ENCODE data around the gene PTCSC3.
"Not testable (repeated sequence)": the region's sequence is repeated elsewhere in the genome, so short reads cannot be mapped to it uniquely, and the experiment has no call there.

PTCSC3 gene

DNA sequence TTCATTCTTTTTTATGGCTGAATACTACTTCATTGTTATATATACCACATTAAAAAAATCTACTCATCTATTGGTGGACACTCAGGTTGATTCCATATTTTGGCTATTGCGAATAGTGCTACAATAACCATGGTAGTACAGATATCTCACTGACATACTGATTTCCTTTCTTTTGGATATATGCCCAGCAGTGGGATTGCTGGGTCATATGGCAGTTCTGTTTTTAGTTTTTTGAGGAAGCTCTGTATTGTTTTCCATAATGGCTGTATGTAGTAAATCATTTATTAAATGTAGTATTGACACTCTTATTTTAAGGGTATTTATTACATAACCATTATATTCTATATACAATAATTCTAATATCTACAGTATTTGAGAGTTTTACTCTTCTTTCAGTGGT is 43.7 kb downstream of the PTCSC3 start:
- TF ChIP-seq, protein P1, sequence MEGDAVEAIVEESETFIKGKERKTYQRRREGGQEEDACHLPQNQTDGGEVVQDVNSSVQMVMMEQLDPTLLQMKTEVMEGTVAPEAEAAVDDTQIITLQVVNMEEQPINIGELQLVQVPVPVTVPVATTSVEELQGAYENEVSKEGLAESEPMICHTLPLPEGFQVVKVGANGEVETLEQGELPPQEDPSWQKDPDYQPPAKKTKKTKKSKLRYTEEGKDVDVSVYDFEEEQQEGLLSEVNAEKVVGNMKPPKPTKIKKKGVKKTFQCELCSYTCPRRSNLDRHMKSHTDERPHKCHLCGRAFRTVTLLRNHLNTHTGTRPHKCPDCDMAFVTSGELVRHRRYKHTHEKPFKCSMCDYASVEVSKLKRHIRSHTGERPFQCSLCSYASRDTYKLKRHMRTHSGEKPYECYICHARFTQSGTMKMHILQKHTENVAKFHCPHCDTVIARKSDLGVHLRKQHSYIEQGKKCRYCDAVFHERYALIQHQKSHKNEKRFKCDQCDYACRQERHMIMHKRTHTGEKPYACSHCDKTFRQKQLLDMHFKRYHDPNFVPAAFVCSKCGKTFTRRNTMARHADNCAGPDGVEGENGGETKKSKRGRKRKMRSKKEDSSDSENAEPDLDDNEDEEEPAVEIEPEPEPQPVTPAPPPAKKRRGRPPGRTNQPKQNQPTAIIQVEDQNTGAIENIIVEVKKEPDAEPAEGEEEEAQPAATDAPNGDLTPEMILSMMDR (conservative IDR thresholded peaks at IDR 0.05; ENCODE audit: low read depth), result no peak
- ChIA-PET POLR2A (ENCODE audit: low non-redundant PET) (no interaction called here), CTCF (interaction anchor here (0.6 kb wide), 1 partner anchor 26 kb away, joined by 3 read pairs; no protein-coding TSS in a partner anchor)
- H3K27ac ChIP-seq, result no peak overlapping the region
- no peak for DNase-seq (ENCODE audit: low spot score)

DNA sequence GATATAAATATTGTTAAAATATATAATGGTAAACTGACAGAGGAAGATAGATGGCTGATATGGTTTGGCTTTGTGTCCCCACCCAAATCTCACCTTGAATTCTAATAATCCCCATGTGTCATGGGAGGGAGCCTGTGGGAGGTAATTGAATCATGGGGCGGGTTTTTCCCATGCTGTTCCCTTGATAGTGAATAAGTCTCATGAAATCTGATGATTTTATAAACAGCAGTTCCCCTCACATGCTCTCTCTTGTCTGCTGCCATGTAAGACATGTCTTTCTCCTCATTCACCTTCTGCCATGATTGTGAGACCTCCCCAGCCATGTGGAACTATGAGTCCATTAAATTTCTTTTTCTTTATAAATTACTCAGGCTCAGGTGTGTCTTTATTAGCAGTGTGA is 46.3 kb downstream of the PTCSC3 start:
- TF ChIP-seq, protein P1 (conservative IDR thresholded peaks at IDR 0.05; ENCODE audit: low read depth), result no peak
- DNase-seq (ENCODE audit: low spot score), result no peak
- POLR2A ChIA-PET (ENCODE audit: low non-redundant PET), result no interaction called here
- H3K27ac ChIP-seq, result no peak overlapping the region
- CTCF ChIA-PET, result no interaction called here

DNA sequence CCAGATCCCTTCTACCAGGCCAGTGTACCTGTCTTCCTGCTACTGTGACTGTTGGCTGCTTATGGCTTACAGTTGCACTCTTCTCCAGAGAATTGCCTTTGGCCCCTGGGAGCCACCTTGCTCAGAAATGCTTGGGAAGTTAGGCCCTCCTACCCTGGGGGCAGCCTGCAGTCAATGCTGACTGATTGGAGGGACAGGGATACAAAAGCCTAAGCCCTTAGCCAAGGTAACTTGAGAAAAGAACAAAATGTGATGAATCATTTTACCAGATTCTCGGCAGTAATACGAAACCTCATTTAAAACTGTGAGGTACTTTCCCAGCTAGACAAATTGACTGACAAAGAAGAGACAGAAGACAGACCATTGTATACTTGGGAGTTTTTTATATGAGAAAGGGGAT is 47.3 kb downstream of the PTCSC3 start:
- DNase-seq (ENCODE audit: low spot score), result peak; percentile 37
- no peak overlapping the region for H3K27ac ChIP-seq
- CTCF ChIA-PET, result interaction anchor here (0.6 kb wide), 1 partner anchor 534 kb away, joined by 3 read pairs; no protein-coding TSS in a partner anchor
- TF ChIP-seq, protein P1 (conservative IDR thresholded peaks at IDR 0.05; ENCODE audit: low read depth), result no peak
- POLR2A ChIA-PET (ENCODE audit: low non-redundant PET), result no interaction called here

DNA sequence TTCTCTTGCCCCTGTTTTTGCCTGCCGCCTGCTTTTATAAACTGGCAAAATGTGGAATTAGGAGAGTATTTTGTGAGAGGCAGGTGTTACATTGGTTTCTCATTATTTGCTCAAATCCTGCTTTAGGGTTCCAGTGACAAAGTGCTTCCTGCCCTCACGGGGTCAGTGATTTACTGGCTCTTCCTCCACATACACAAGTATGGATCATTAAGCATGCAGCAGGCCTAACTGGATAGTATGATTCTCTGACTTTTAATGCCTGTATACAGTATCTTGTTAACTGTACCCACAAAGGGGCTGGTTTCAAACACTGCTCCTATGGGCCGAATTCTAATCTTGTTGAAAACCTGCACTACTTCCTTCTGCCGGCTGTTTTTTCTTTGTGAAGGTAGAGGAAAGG is 63.2 kb downstream of the PTCSC3 start:
- ChIA-PET POLR2A (ENCODE audit: low non-redundant PET) (no interaction called here), CTCF (no interaction called here)
- no peak overlapping the region for H3K27ac ChIP-seq
- TF ChIP-seq, protein P1 (conservative IDR thresholded peaks at IDR 0.05; ENCODE audit: low read depth), result no peak
- no peak for DNase-seq (ENCODE audit: low spot score)

DNA sequence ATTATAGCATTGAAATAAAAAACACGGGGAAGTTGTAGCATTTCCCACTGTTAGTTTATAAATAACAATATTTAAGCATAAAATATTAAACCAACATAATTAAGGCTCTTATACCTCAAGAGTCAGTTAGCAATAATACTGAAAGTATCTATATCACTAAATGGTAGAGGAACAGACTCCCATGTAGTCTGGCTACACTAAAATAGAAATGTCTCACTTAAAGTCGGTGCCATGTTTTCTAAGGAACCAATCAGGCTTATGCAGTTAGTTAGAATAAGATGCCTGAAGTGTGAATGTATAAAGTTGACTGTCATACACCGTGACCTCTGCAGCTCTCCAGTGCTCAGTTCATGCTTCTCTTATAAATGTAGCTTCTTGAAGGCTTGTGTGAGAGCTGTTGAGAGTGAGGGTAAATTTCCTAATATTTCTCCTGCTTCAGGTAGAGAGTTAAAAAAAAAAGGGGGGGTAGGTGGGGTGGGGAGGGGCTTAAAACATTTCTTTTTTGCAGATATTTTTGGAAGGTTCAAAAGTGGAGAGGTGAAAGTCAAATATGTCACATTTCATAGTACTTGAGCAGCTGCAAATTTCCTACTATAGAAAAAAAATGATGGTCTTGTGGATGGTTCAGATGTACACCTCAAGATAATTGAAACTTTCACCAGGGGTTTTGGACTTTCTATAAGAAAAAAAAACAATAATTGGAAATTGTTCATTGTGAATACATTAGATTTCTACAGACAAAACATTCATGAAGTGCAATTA is 64.5 kb downstream of the PTCSC3 start:
- ChIA-PET CTCF (interaction anchor here (0.6 kb wide), 1 partner anchor 409 kb away, joined by 3 read pairs; no protein-coding TSS in a partner anchor), POLR2A (ENCODE audit: low non-redundant PET) (no interaction called here)
- no peak for DNase-seq (ENCODE audit: low spot score)
- TF ChIP-seq, protein P1 (conservative IDR thresholded peaks at IDR 0.05; ENCODE audit: low read depth), result no peak
- H3K27ac ChIP-seq, result no peak overlapping the region

DNA sequence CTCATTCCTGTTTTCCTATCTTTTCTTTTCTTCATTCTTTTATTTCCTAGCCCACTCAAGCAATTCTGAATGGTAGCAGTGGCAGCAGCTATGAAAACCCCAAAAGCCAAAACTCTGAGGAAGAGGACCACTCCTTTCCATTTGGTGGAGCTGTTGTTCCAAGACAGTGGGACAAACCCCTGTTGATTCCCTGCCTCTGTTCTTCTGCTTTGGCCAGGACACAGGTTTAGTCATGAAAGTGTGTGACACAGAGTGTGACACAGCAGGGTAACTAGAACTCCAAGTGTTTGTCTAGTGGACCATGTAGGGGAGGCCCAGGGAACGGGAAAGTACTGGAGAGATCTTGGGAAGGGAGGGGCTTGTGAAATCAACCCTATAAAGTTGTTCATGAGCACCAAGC is 71.1 kb downstream of the PTCSC3 start:
- no peak overlapping the region for H3K27ac ChIP-seq
- POLR2A ChIA-PET (ENCODE audit: low non-redundant PET), result no interaction called here
- TF ChIP-seq, protein P1 (conservative IDR thresholded peaks at IDR 0.05; ENCODE audit: low read depth), result no peak
- peak; percentile 15 for DNase-seq (ENCODE audit: low spot score)
- CTCF ChIA-PET, result interaction anchor here (0.6 to 0.7 kb wide), 2 partner anchors 11 to 259 kb away, joined by 3 read pairs; no protein-coding TSS in a partner anchor

DNA sequence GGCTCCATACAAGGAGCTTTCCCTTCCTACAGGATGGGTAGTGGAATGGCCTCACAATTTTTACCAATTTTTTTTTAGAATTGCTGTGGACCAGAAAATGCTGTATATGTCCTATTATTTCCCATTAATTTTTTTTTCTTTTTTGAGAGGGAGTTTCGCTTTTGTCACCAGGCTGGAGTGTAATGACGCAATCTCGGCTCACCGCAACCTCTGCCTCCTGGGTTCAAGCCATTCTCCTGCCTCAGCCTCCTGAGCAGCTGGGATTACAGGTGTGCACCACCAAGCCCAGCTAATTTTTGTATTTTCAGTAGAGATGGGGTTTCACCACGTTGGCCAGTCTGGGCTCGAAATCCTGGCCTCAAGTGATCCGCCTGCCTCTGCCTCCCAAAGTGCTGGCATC is 72.3 kb downstream of the PTCSC3 start:
- DNase-seq (ENCODE audit: low spot score); POLR2A ChIA-PET (ENCODE audit: low non-redundant PET); CTCF ChIA-PET; H3K27ac ChIP-seq: not testable (repeated sequence)
